Measurements from ENCODE around the gene ASPHD1.
"Not testable (repeated sequence)": the region's sequence is repeated elsewhere in the genome, so short reads cannot be mapped to it uniquely, and the experiment has no call there.

The ASPHD1 gene

GRCh38 chr16:29900102-29900887 is at the start of gene ASPHD1:
ASPHD1 (plus strand) TSS chr16:29900488; CDS start chr16:29900972, 484 bp downstream.
- peak; percentile 58 to 77 (median 68) for DNase-seq

GRCh38 chr16:29850998-29851397 is 49.3 kb upstream of the ASPHD1 start:
- DNase-seq, result no peak

GRCh38 chr16:29852654-29853053 is 47.6 kb upstream of the ASPHD1 start:
- no peak for DNase-seq

GRCh38 chr16:29854520-29855100 is 45.7 kb upstream of the ASPHD1 start:
- no peak for DNase-seq

- no peak for DNase-seq
These were observed 43.0 kb upstream of the ASPHD1 start for GRCh38 chr16:29857133-29857760.

- no peak for DNase-seq
These were observed 42.0 kb upstream of the ASPHD1 start for GRCh38 chr16:29858149-29858849.

- DNase-seq, result no peak
These were observed 41.3 kb upstream of the ASPHD1 start for GRCh38 chr16:29858974-29859373.

GRCh38 chr16:29860218-29860617 is 40.1 kb upstream of the ASPHD1 start:
- no peak for DNase-seq

GRCh38 chr16:29862383-29862883 is 37.9 kb upstream of the ASPHD1 start:
- DNase-seq, result no peak

- DNase-seq, result peak; percentile 63 to 89 (median 77)
These were observed 37.2 kb upstream of the ASPHD1 start, which contains the start of gene CDIPT for GRCh38 chr16:29862884-29863668. CDIPT (minus strand) TSS chr16:29863226; CDS start chr16:29862857, 369 bp downstream.

GRCh38 chr16:29863669-29863984 is 36.7 kb upstream of the ASPHD1 start:
- no peak for DNase-seq

- no peak for DNase-seq
These were observed 36.1 kb upstream of the ASPHD1 start for GRCh38 chr16:29864205-29864604.

- no peak for DNase-seq
These were observed 31.8 kb upstream of the ASPHD1 start for GRCh38 chr16:29868396-29869009.

- DNase-seq, result not testable (repeated sequence)
These were observed 31.2 kb upstream of the ASPHD1 start for GRCh38 chr16:29869067-29869466.

GRCh38 chr16:29871822-29872546 is 28.3 kb upstream of the ASPHD1 start:
- DNase-seq, result no peak

GRCh38 chr16:29873319-29873718 is 27.0 kb upstream of the ASPHD1 start:
- DNase-seq, result no peak

GRCh38 chr16:29875206-29875605 is 25.1 kb upstream of the ASPHD1 start:
- no peak for DNase-seq

- DNase-seq, result no peak
These were observed 24.1 kb upstream of the ASPHD1 start for GRCh38 chr16:29876217-29876593.

GRCh38 chr16:29876594-29877249 is 23.6 kb upstream of the ASPHD1 start:
- DNase-seq, result peak in 1 of 4 experiments; percentile 23

GRCh38 chr16:29877266-29877961 is 22.9 kb upstream of the ASPHD1 start:
- DNase-seq, result no peak

All from activated naive CD4-positive, alpha-beta T cell (primary cell).